Body of pancreas (tissue), 4 donors: ENCODE results near the gene INAFM2. TPM values are rescaled to one million over a fixed set of nuclear protein-coding genes. Genes with fewer than 3 reads are reported as not detected.

Experiments used
- ATAC-seq: fragments of 150-250 bp; one replicate; pipeline ENCODE4 v1.9.1; 2016
- DNase-seq, 4 donors: peaks; one replicate each; pipeline ENCODE4 v3.0.0-alpha.2; 2019
- H3K27ac ChIP-seq, 4 donors: fragments of 200-600 bp; sonication (generic); 1 replicate in 3 of 4; 2 replicates in 1 of 4; pipeline versions ENCODE4 v1.5.1 to v1.6.1; 2016 to 2019; ENCODE audit warnings: mild to moderate bottlenecking in 1 of 4, mixed read lengths in 1 of 4, moderate library complexity in 1 of 4
- H3K27me3 ChIP-seq, 2 donors: fragments of 200-600 bp; sonication (generic); one replicate each; pipeline ENCODE4 v1.6.0; 2016; ENCODE audit warnings: mild to moderate bottlenecking in 1 of 2
- H3K36me3 ChIP-seq, 2 donors: fragments of 200-600 bp; sonication (generic); replicated peaks in 1 of 2; 2 replicates each; pipeline ENCODE4 v1.5.1; 2016; ENCODE audit warnings: low read depth in 2 of 2; ENCODE audit not compliant: insufficient read depth in 1 of 2
- H3K4me1 ChIP-seq: fragments of 200-600 bp; sonication (generic); one replicate; pipeline ENCODE4 v1.6.0; 2016
- H3K4me3 ChIP-seq, 2 donors: fragments of 200-600 bp; sonication (generic); 1 replicate in 1 of 2; 2 replicates in 1 of 2; pipeline ENCODE4 v1.5.1; 2016 to 2019
- H3K9me3 ChIP-seq, 3 donors: fragments of 200-600 bp; sonication (generic); 1 replicate in 2 of 3; 2 replicates in 1 of 3; pipeline ENCODE4 v1.5.1; 2016
- CTCF ChIP-seq, 7 experiments: fragments of 450-650 bp in 4 of 7; fragments of 200-600 bp in 3 of 7; sonication (generic) in 3 of 7; IDR thresholded peaks; one replicate each; pipeline ENCODE4 v1.5.1; 2016 to 2019; ENCODE audit warnings: antibody characterized with exemption in 7 of 7
- POLR2A ChIP-seq, 3 donors: fragments of 450-650 bp; IDR thresholded peaks; one replicate each; pipeline ENCODE4 v1.6.1; 2016; ENCODE audit warnings: antibody characterized with exemption in 3 of 3, mild to moderate bottlenecking in 2 of 3
- WGBS, 2 donors: methylation state at CpG; one replicate each; pipeline ENCODE4 v1.1.5; 2017; 5-methylcytosine and 5-hydroxymethylcytosine counted together
- intact Hi-C: fragments of 100-400 bp; cut with DNase I; formaldehyde crosslinking; loops from one replicate; pipeline ENCODE4 v1.15.1; 2023
- total RNA-seq, 2 donors: library from RNA; depleted of rRNA; stranded (reverse); fragments of >200 nt; gene quantifications; one replicate each; pipeline ENCODE4 v1.1.0, GENCODE V29; 2016

Gene INAFM2
- total RNA-seq, 2 donors from 2014 or later, result 8.8 to 22.4 TPM

- no peak overlapping the region for H3K4me3 ChIP-seq
- no peak for ATAC-seq
- intact Hi-C loops, result no loop called here
- H3K36me3 ChIP-seq, result no peaks in the 10 kb centered on the region
- H3K27me3 ChIP-seq, result peaks cover 0 to 16% of the 10 kb centered on the region in 2 donors
- no peak for DNase-seq
- no peak overlapping the region for H3K27ac ChIP-seq
- WGBS, 2 donors, result 80 to 94% methylated on average over 7 of the region's 7 CpGs
- H3K9me3 ChIP-seq, result no peaks in the 10 kb centered on the region
- TF ChIP-seq POLR2A (IDR thresholded peaks at IDR 0.05), result no peak
- no peak for TF ChIP-seq CTCF (IDR thresholded peaks at IDR 0.05)
- peaks cover 47% of the 10 kb centered on the region for H3K4me1 ChIP-seq
Observed at GRCh38 chr15:40286061-40286532, 37.4 kb upstream of the INAFM2 start.

GRCh38 chr15:40286794-40287193, 36.7 kb upstream of the INAFM2 start:
- Histone ChIP-seq H3K36me3 (no peaks in the 10 kb centered on the region), H3K9me3 (no peaks in the 10 kb centered on the region), H3K27ac (no peak overlapping the region), H3K4me3 (no peak overlapping the region), H3K4me1 (peaks cover 47% of the 10 kb centered on the region), H3K27me3 (peaks cover 0 to 16% of the 10 kb centered on the region in 2 donors)
- intact Hi-C loops, result no loop called here
- 90 to 94% methylated on average over 3 to 5 of the region's 7 CpGs for WGBS, 2 donors
- TF ChIP-seq CTCF (IDR thresholded peaks at IDR 0.05) (no peak), POLR2A (IDR thresholded peaks at IDR 0.05) (no peak)
- ATAC-seq (no peak), DNase-seq (no peak)

- Histone ChIP-seq H3K27me3 (peaks cover 0 to 19% of the 10 kb centered on the region in 2 donors), H3K27ac (no peak overlapping the region), H3K4me1 (peaks cover 40% of the 10 kb centered on the region), H3K36me3 (no peaks in the 10 kb centered on the region), H3K4me3 (no peak overlapping the region), H3K9me3 (no peaks in the 10 kb centered on the region)
- ATAC-seq (no peak), DNase-seq (no peak)
- TF ChIP-seq POLR2A (IDR thresholded peaks at IDR 0.05) (no peak), CTCF (IDR thresholded peaks at IDR 0.05) (no peak)
- WGBS, 2 donors, result 91% methylated on average over 3 of the region's 3 CpGs
- intact Hi-C loops, result no loop called here
Observed at GRCh38 chr15:40287505-40287904, 36.0 kb upstream of the INAFM2 start.

GRCh38 chr15:40287968-40288367, 35.5 kb upstream of the INAFM2 start:
- no peak for ATAC-seq
- WGBS, 2 donors, result 84 to 93% methylated on average over 4 of the region's 4 CpGs
- H3K4me1 ChIP-seq, result peaks cover 35% of the 10 kb centered on the region

More at GRCh38 chr15:40287968-40288367, 35.5 kb upstream of the INAFM2 start:
- no peaks in the 10 kb centered on the region for H3K36me3 ChIP-seq
- intact Hi-C loops, result no loop called here
- H3K27me3 ChIP-seq, result peaks cover 0 to 16% of the 10 kb centered on the region in 2 donors
- H3K27ac ChIP-seq, result no peak overlapping the region
- no peak for DNase-seq
- no peak overlapping the region for H3K4me3 ChIP-seq
- TF ChIP-seq POLR2A (IDR thresholded peaks at IDR 0.05) (no peak), CTCF (IDR thresholded peaks at IDR 0.05) (no peak)
- no peaks in the 10 kb centered on the region for H3K9me3 ChIP-seq
